PC-9 (cell line): ENCODE measurements around the gene PRPF4. TPM values are rescaled to one million over a fixed set of nuclear protein-coding genes. Genes with fewer than 3 reads are reported as not detected.
"Not testable (repeated sequence)": the region's sequence is repeated elsewhere in the genome, so short reads cannot be mapped to it uniquely, and the experiment has no call there.

Experiments
- BruUV-seq: library from RNA; stranded (reverse); fragments of 400-500 nt; replicated peaks from 2 replicates; lab custom pipeline; 2021; lab: Mats Ljungman, UMichigan
- CTCF ChIA-PET: fragments of 300-600 bp; sonication (Branson Sonifier 250); formaldehyde crosslinking; loops from one replicate; lab custom pipeline; 2022; ENCODE audit warnings: antibody characterized with exemption; lab: Charles Lee
- POLR2A ChIA-PET: fragments of 300-600 bp; sonication (Branson Sonifier 250); formaldehyde crosslinking; loops from one replicate; lab custom pipeline; 2022; ENCODE audit warnings: antibody characterized with exemption; ENCODE audit not compliant: unreplicated experiment; lab: Charles Lee
- DNase-seq, 2 experiments: peaks; one replicate each; pipeline versions ENCODE4 v3.0.0 to v3.0.0-alpha.2; 2015 to 2022; ENCODE audit warnings: mixed read lengths in 1 of 2
- H2AFZ ChIP-seq: fragments of 200-600 bp; sonication (generic); 2 replicates; pipeline ENCODE4 v1.8.1; 2017; ENCODE audit warnings: antibody characterized with exemption
- H3F3A ChIP-seq: fragments of 200-600 bp; sonication (generic); 2 replicates; pipeline ENCODE4 v1.8.1; 2017; ENCODE audit warnings: antibody characterized with exemption, mild to moderate bottlenecking, low read depth; ENCODE audit not compliant: insufficient read depth
- H3K27ac ChIP-seq: fragments of 200-600 bp; sonication (generic); 2 replicates; pipeline ENCODE4 v1.6.1; 2016; ENCODE audit warnings: mixed run types
- H3K27me3 ChIP-seq: fragments of 200-600 bp; sonication (generic); 2 replicates; pipeline ENCODE4 v1.6.1; 2016; ENCODE audit warnings: low read depth, mixed run types; ENCODE audit not compliant: insufficient read depth
- H3K36me3 ChIP-seq: fragments of 200-600 bp; sonication (generic); 2 replicates; pipeline ENCODE4 v1.6.1; 2016; ENCODE audit warnings: low read depth, mixed run types
- H3K4me1 ChIP-seq: fragments of 200-600 bp; sonication (generic); replicated peaks from 2 replicates; pipeline ENCODE4 v1.6.1; 2016; ENCODE audit warnings: mixed run types; ENCODE audit not compliant: insufficient read depth
- H3K4me2 ChIP-seq: fragments of 200-600 bp; sonication (generic); 2 replicates; pipeline ENCODE4 v1.6.1; 2017; ENCODE audit warnings: mixed run types
- H3K4me3 ChIP-seq: fragments of 200-600 bp; sonication (generic); 2 replicates; pipeline ENCODE4 v1.6.1; 2016; ENCODE audit warnings: mixed run types
- H3K79me2 ChIP-seq: fragments of 200-600 bp; sonication (generic); 2 replicates; pipeline ENCODE4 v1.6.1; 2017; ENCODE audit warnings: low read depth, mixed run types
- H3K9me2 ChIP-seq: fragments of 200-600 bp; sonication (generic); 2 replicates; pipeline ENCODE4 v1.8.1; 2017; ENCODE audit warnings: mild to moderate bottlenecking; ENCODE audit not compliant: insufficient read depth
- H3K9me3 ChIP-seq: fragments of 200-600 bp; sonication (generic); 2 replicates; pipeline ENCODE4 v1.8.1; 2016; ENCODE audit warnings: low read depth; ENCODE audit not compliant: insufficient read depth
- H4K20me1 ChIP-seq: fragments of 200-600 bp; sonication (generic); 2 replicates; pipeline ENCODE4 v1.8.1; 2017; ENCODE audit not compliant: insufficient read depth
- CTCF ChIP-seq: fragments of 200-600 bp; sonication (generic); conservative IDR thresholded peaks from 2 replicates; pipeline ENCODE4 v1.6.1; 2017; ENCODE audit warnings: mixed run types, antibody characterized with exemption, mild to moderate bottlenecking, moderate library complexity
- EZH2 ChIP-seq: fragments of 200-600 bp; sonication (generic); IDR thresholded peaks from 2 replicates; pipeline ENCODE4 v1.8.0; 2017; ENCODE audit warnings: antibody characterized with exemption, low read depth
- intact Hi-C: fragments of 100-400 bp; cut with micrococcal nuclease; formaldehyde crosslinking; loops from one replicate; pipeline ENCODE4 v1.10.0; 2022; ENCODE audit not compliant: unreplicated experiment
- total RNA-seq: library from RNA; stranded (reverse); gene quantifications from 2 replicates; pipeline ENCODE4 v1.2.3, GENCODE V29; 2021

PRPF4 gene
- total RNA-seq, 1 experiment from 2014 or later = 36.3 TPM

- H4K20me1 ChIP-seq = no peaks in the 10 kb centered on the region
- 0 out of 2 replicates have a peak, but pooled peaks cover 4% of the 10 kb centered on the region for H3K36me3 ChIP-seq
- no peaks in the 10 kb centered on the region for H3K27me3 ChIP-seq
- DNase-seq = no peak
- TF ChIP-seq CTCF = no peak
- TF ChIP-seq EZH2 = no peak
- peaks cover 4% of the 10 kb centered on the region; the same call in 1 of the 2 replicates for H3F3A ChIP-seq
- no peak overlapping the region for H2AFZ ChIP-seq
- BruUV-seq = no TSS peak
- H3K4me3 ChIP-seq = no peak overlapping the region
- H3K4me1 ChIP-seq = peaks cover 15% of the 10 kb centered on the region
- no peaks in the 10 kb centered on the region for H3K9me2 ChIP-seq
- POLR2A ChIA-PET = no interaction called here
- CTCF ChIA-PET = no interaction called here
- no peaks in the 10 kb centered on the region for H3K9me3 ChIP-seq
- H3K4me2 ChIP-seq = no peak overlapping the region
- no peak overlapping the region for H3K27ac ChIP-seq
- intact Hi-C loops = no loop called here
- peaks cover 6% of the 10 kb centered on the region; the same call in 1 of the 2 replicates for H3K79me2 ChIP-seq
These were observed 47.3 kb upstream of the PRPF4 start for GRCh38 chr9:113228130-113228665.

- ChIA-PET CTCF (interaction anchor here (0.6 to 1.1 kb wide), 3 partner anchors 44 to 426 kb away, joined by 3 to 4 read pairs (median 3); partner anchors contain the start of genes CDC26 and PRPF4), POLR2A (interaction anchor here (0.6 kb wide), 2 partner anchors 144 to 153 kb away, joined by 3 to 29 read pairs; no protein-coding TSS in a partner anchor)
- peaks cover 12% of the 10 kb centered on the region for H3K4me1 ChIP-seq
These were observed 43.8 kb upstream of the PRPF4 start for GRCh38 chr9:113231701-113232100.

GRCh38 chr9:113235701-113236255, 39.7 kb upstream of the PRPF4 start:
- H3K79me2 ChIP-seq, intact Hi-C loops, H3K27me3 ChIP-seq, H3K27ac ChIP-seq, H3K4me3 ChIP-seq, POLR2A ChIA-PET, H3K4me2 ChIP-seq, H3K9me2 ChIP-seq, H4K20me1 ChIP-seq, H2AFZ ChIP-seq, CTCF ChIA-PET, H3K36me3 ChIP-seq, H3K9me3 ChIP-seq, BruUV-seq, H3F3A ChIP-seq, DNase-seq: not testable (repeated sequence)
- H3K4me1 ChIP-seq = peaks cover 12% of the 10 kb centered on the region

More at GRCh38 chr9:113231701-113232100, 43.8 kb upstream of the PRPF4 start:
- H3F3A ChIP-seq = peaks cover 4% of the 10 kb centered on the region; the same call in 1 of the 2 replicates
- BruUV-seq = no TSS peak
- no peaks in the 10 kb centered on the region for H3K36me3 ChIP-seq
- no peak for DNase-seq
- H3K27ac ChIP-seq = no peak overlapping the region
- no peak overlapping the region for H2AFZ ChIP-seq
- H4K20me1 ChIP-seq = no peaks in the 10 kb centered on the region
- H3K9me3 ChIP-seq = no peaks in the 10 kb centered on the region
- TF ChIP-seq EZH2 = no peak
- TF ChIP-seq CTCF = no peak
- H3K4me3 ChIP-seq = no peak overlapping the region
- H3K4me2 ChIP-seq = no peak overlapping the region
- no peaks in the 10 kb centered on the region for H3K9me2 ChIP-seq
- intact Hi-C loops = no loop called here
- no peaks in the 10 kb centered on the region for H3K79me2 ChIP-seq
- no peaks in the 10 kb centered on the region for H3K27me3 ChIP-seq
